SIG-M5 treated with dmso at 0.1 percent for 504 hours (cell line): ENCODE data around the gene ARHGEF19.

Source experiments
- DNase-seq: peaks from one replicate; lab custom pipeline; 2025; ENCODE audit not compliant: unreplicated experiment; lab: John Stamatoyannopoulos, UW

ARHGEF19 gene

GRCh38 chr1:16183765-16184556, 28.5 kb downstream of the ARHGEF19 start:
- DNase-seq, result no peak

GRCh38 chr1:16183179-16183578, 29.3 kb downstream of the ARHGEF19 start:
- peak; percentile 50 for DNase-seq

GRCh38 chr1:16181887-16182719, 30.3 kb downstream of the ARHGEF19 start:
- DNase-seq, result peak; percentile 16

- no peak for DNase-seq
Observed at GRCh38 chr1:16180291-16180824, 32.1 kb downstream of the ARHGEF19 start.

- no peak for DNase-seq
Observed at GRCh38 chr1:16178596-16179497, 33.6 kb downstream of the ARHGEF19 start.

- DNase-seq, result no peak
Observed at GRCh38 chr1:16177306-16177705, 35.1 kb downstream of the ARHGEF19 start.

- DNase-seq, result no peak
Observed at GRCh38 chr1:16176653-16177052, 35.8 kb downstream of the ARHGEF19 start.

- DNase-seq, result no peak
Observed at GRCh38 chr1:16175610-16176553, 36.6 kb downstream of the ARHGEF19 start.

- no peak for DNase-seq
Observed at GRCh38 chr1:16174886-16175598, 37.4 kb downstream of the ARHGEF19 start.

GRCh38 chr1:16174261-16174868, 38.1 kb downstream of the ARHGEF19 start:
- no peak for DNase-seq

- DNase-seq, result peak; percentile 65
Observed at GRCh38 chr1:16173447-16174260, 38.8 kb downstream of the ARHGEF19 start.

- DNase-seq, result peak; percentile 65
Observed at GRCh38 chr1:16172964-16173446, 39.4 kb downstream of the ARHGEF19 start.

GRCh38 chr1:16172218-16172830, 40.1 kb downstream of the ARHGEF19 start:
- no peak for DNase-seq

GRCh38 chr1:16171314-16172151, 40.9 kb downstream of the ARHGEF19 start:
- no peak for DNase-seq

GRCh38 chr1:16170283-16170673, 42.2 kb downstream of the ARHGEF19 start:
- DNase-seq, result no peak

- no peak for DNase-seq
Observed at GRCh38 chr1:16168622-16169360, 43.7 kb downstream of the ARHGEF19 start.
